Neuronal stem cell (in vitro differentiated cells): ENCODE data around the gene SRGAP3.
A peak's percentile ranks its signal among the peaks of the same experiment; 100 is the strongest.

ENCODE experiments used
- DNase-seq: peaks from one replicate; pipeline ENCODE4 v3.0.0-alpha.2; 2013; ENCODE audit warnings: low spot score
- H2AFZ ChIP-seq: one replicate; pipeline ENCODE4 v1.6.1; 2013; ENCODE audit warnings: mild to moderate bottlenecking, low read length, inconsistent platforms
- H2AK5ac ChIP-seq: 2 replicates; pipeline ENCODE4 v1.6.1; 2013; ENCODE audit warnings: low read depth, mild to moderate bottlenecking, inconsistent platforms, low read length, moderate library complexity, mixed read lengths
- H2BK120ac ChIP-seq: 2 replicates; pipeline ENCODE4 v1.6.1; 2013; ENCODE audit warnings: low read depth, mild to moderate bottlenecking, inconsistent platforms, low read length, moderate library complexity, mixed read lengths
- H2BK12ac ChIP-seq: one replicate; pipeline ENCODE4 v1.6.1; 2013; ENCODE audit warnings: low read length, inconsistent platforms
- H2BK15ac ChIP-seq: 2 replicates; pipeline ENCODE4 v1.6.1; 2013; ENCODE audit warnings: mild to moderate bottlenecking, low read length, inconsistent platforms, mixed read lengths
- H2BK5ac ChIP-seq: one replicate; pipeline ENCODE4 v1.6.1; 2013; ENCODE audit warnings: inconsistent platforms, mild to moderate bottlenecking, low read length, moderate library complexity
- H3K14ac ChIP-seq: one replicate; pipeline ENCODE4 v1.6.1; 2013; ENCODE audit warnings: low read length, inconsistent platforms
- H3K18ac ChIP-seq: 2 replicates; pipeline ENCODE4 v1.6.1; 2013; ENCODE audit warnings: low read length, inconsistent platforms
- H3K23ac ChIP-seq: 2 replicates; pipeline ENCODE4 v1.6.1; 2013; ENCODE audit warnings: low read depth, mild to moderate bottlenecking, mixed read lengths, low read length, inconsistent platforms; ENCODE audit not compliant: poor library complexity
- H3K27ac ChIP-seq: replicated peaks from 3 replicates; pipeline ENCODE4 v1.5.1; 2013; ENCODE audit warnings: low read length, inconsistent platforms
- H3K27me3 ChIP-seq, 3 experiments: 2 replicates each; pipeline ENCODE4 v1.6.1; 2013; ENCODE audit warnings: low read length in 3 of 3, mild to moderate bottlenecking in 2 of 3, inconsistent platforms in 1 of 3, low read depth in 1 of 3, mixed read lengths in 1 of 3, moderate library complexity in 1 of 3; ENCODE audit not compliant: control insufficient read depth in 3 of 3, insufficient read depth in 3 of 3
- H3K36me3 ChIP-seq, 2 donors: replicated peaks in 1 of 2; 2 replicates each; pipeline ENCODE4 v1.6.1; 2013; ENCODE audit warnings: low read length in 2 of 2; ENCODE audit not compliant: control insufficient read depth in 2 of 2, insufficient read depth in 2 of 2
- H3K4ac ChIP-seq: 2 replicates; pipeline ENCODE4 v1.6.1; 2013; ENCODE audit warnings: inconsistent platforms, mild to moderate bottlenecking, low read length, moderate library complexity
- H3K4me1 ChIP-seq, 2 donors: 1 replicate in 1 of 2; 2 replicates in 1 of 2; pipeline ENCODE4 v1.6.1; 2013; ENCODE audit warnings: low read length in 2 of 2, low read depth in 1 of 2; ENCODE audit not compliant: control insufficient read depth in 2 of 2, insufficient read depth in 1 of 2
- H3K4me2 ChIP-seq: one replicate; pipeline ENCODE4 v1.6.1; 2013; ENCODE audit warnings: mild to moderate bottlenecking, low read length, inconsistent platforms; ENCODE audit not compliant: insufficient read depth, poor library complexity, severe bottlenecking
- H3K4me3 ChIP-seq, 2 donors: 2 replicates each; pipeline ENCODE4 v1.5.1; 2013; ENCODE audit warnings: low read length in 2 of 2, mild to moderate bottlenecking in 2 of 2, inconsistent platforms in 1 of 2, moderate library complexity in 1 of 2
- H3K79me1 ChIP-seq: one replicate; pipeline ENCODE4 v1.6.1; 2013; ENCODE audit warnings: low read depth, mild to moderate bottlenecking, inconsistent platforms, low read length, moderate library complexity
- H3K9ac ChIP-seq: one replicate; pipeline ENCODE4 v1.6.1; 2013; ENCODE audit warnings: mild to moderate bottlenecking, low read depth, low read length, inconsistent platforms; ENCODE audit not compliant: poor library complexity
- H3K9me3 ChIP-seq, 2 donors: replicated peaks in 1 of 2; 2 replicates each; pipeline versions ENCODE3 to v1.6.1; 2013; ENCODE audit warnings: low read length in 2 of 2, mild to moderate bottlenecking in 2 of 2, inconsistent platforms in 1 of 2, low read depth in 1 of 2, mixed read lengths in 1 of 2, moderate library complexity in 1 of 2; ENCODE audit not compliant: control insufficient read depth in 2 of 2, insufficient read depth in 1 of 2
- H4K8ac ChIP-seq: one replicate; pipeline ENCODE4 v1.6.1; 2013; ENCODE audit warnings: low read depth, mild to moderate bottlenecking, inconsistent platforms, low read length, moderate library complexity
- H4K91ac ChIP-seq: one replicate; pipeline ENCODE4 v1.6.1; 2013; ENCODE audit warnings: low read length, low read depth, mild to moderate bottlenecking, inconsistent platforms; ENCODE audit not compliant: poor library complexity
- WGBS, 2 donors: extraction: QIAGEN DNeasy Blood & Tissue Kit; methylation state at CpG; one replicate each; pipeline ENCODE4 v1.1.7; 2013; ENCODE audit warnings: missing lambda C conversion rate in 2 of 2, mixed read lengths in 1 of 2; ENCODE audit not compliant: insufficient read length in 2 of 2, insufficient replicate concordance in 1 of 2; ENCODE audit errors: extremely low coverage in 2 of 2; 5-methylcytosine and 5-hydroxymethylcytosine counted together

Gene SRGAP3

DNA sequence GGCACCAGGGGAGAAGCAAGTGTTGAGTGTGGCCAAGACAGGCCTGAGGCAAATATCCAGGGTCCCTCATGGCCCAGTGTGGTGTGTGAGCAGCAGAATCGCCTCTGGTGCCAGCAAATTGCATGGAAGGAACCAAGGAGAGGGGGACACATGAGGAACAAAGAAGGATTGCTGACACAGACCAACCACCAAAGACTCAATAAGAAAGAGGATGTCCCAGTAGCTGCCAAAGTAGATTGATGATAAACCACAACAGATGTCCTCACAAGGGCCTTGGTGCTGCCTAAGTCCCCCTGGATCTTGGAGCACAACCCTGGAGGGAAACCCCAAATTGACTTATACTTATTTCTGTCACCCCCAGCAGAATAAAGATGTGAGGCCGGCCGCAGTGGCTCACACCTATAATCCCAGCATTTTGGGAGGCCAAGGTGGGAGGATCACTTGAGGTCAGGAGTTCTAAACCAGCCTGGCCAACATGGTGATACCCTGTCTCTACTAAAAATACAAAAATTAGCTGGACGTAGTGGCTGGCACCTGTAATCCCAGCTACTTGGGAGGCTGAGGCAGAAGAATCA, 10.6 kb downstream of the SRGAP3 start:
- Histone ChIP-seq H3K27me3 (no peaks in the 10 kb centered on the region), H4K8ac (no peak overlapping the region), H3K4me1 (peaks cover 0 to 3% of the 10 kb centered on the region in 2 donors), H2AK5ac (no peak overlapping the region), H4K91ac (no peak overlapping the region), H3K18ac (peak overlapping the region; percentile 7), H3K4ac (no peak overlapping the region), H3K9me3 (peaks cover 0 to 26% of the 10 kb centered on the region in 2 donors), H2AFZ (no peak overlapping the region), H3K23ac (no peak overlapping the region), H3K14ac (no peak overlapping the region), H3K27ac (no peak overlapping the region), H2BK120ac (no peak overlapping the region), H3K79me1 (peaks cover 2% of the 10 kb centered on the region), H2BK15ac (no peak overlapping the region), H2BK5ac (no peak overlapping the region), H2BK12ac (no peak overlapping the region), H3K36me3 (peaks cover 2 to 89% of the 10 kb centered on the region in 2 donors), H3K4me2 (no peak overlapping the region), H3K4me3 (no peak overlapping the region), H3K9ac (no peak overlapping the region)
- DNase-seq, result no peak
- WGBS, 2 donors, result no CpG with 5 or more reads among the region's 4 CpGs

- Histone ChIP-seq H3K36me3 (peaks cover 2 to 88% of the 10 kb centered on the region in 2 donors), H3K9ac (no peak overlapping the region), H4K8ac (no peak overlapping the region), H3K27ac (no peak overlapping the region), H3K23ac (no peak overlapping the region), H3K4ac (no peak overlapping the region), H2BK120ac (no peak overlapping the region), H2BK15ac (no peak overlapping the region), H2BK5ac (no peak overlapping the region), H2AFZ (no peak overlapping the region), H4K91ac (no peak overlapping the region), H3K4me3 (no peak overlapping the region), H3K4me2 (no peak overlapping the region), H2AK5ac (no peak overlapping the region), H3K14ac (no peak overlapping the region), H3K79me1 (peaks cover 2% of the 10 kb centered on the region), H3K4me1 (peaks cover 0 to 3% of the 10 kb centered on the region in 2 donors), H2BK12ac (no peak overlapping the region), H3K9me3 (peaks cover 0 to 26% of the 10 kb centered on the region in 2 donors), H3K18ac (no peak overlapping the region), H3K27me3 (no peaks in the 10 kb centered on the region)
- no peak for DNase-seq
- WGBS, 2 donors, result no CpG with 5 or more reads among the region's 5 CpGs
Measured at GRCh38 chr3:9238276-9238675, 11.2 kb downstream of the SRGAP3 start.

GRCh38 chr3:9233814-9234600, 15.4 kb downstream of the SRGAP3 start:
- WGBS, 2 donors, result no CpG with 5 or more reads among the region's 8 CpGs
- Histone ChIP-seq H3K9ac (no peak overlapping the region), H3K4me1 (peaks cover 14 to 23% of the 10 kb centered on the region in 2 donors), H2AFZ (no peak overlapping the region), H3K36me3 (peaks cover 2 to 54% of the 10 kb centered on the region in 2 donors), H3K4me3 (no peak overlapping the region), H2BK5ac (no peak overlapping the region), H4K91ac (no peak overlapping the region), H4K8ac (no peak overlapping the region), H3K14ac (no peak overlapping the region), H3K18ac (no peak overlapping the region), H3K27ac (no peak overlapping the region), H2AK5ac (no peak overlapping the region), H3K4ac (no peak overlapping the region), H3K27me3 (no peaks in the 10 kb centered on the region), H2BK15ac (no peak overlapping the region), H2BK120ac (no peak overlapping the region), H2BK12ac (no peak overlapping the region), H3K79me1 (peaks cover 6% of the 10 kb centered on the region), H3K23ac (no peak overlapping the region), H3K9me3 (peaks cover 0 to 18% of the 10 kb centered on the region in 2 donors), H3K4me2 (no peak overlapping the region)
- no peak for DNase-seq

GRCh38 chr3:9233101-9233500, 16.3 kb downstream of the SRGAP3 start:
- Histone ChIP-seq H3K9ac (no peak overlapping the region), H2BK120ac (no peak overlapping the region), H4K91ac (no peak overlapping the region), H3K27me3 (no peaks in the 10 kb centered on the region), H3K14ac (no peak overlapping the region), H2AFZ (no peak overlapping the region), H3K4ac (no peak overlapping the region), H3K4me3 (no peak overlapping the region), H3K4me1 (peaks cover 14 to 23% of the 10 kb centered on the region in 2 donors), H3K27ac (no peak overlapping the region), H3K9me3 (peaks cover 0 to 18% of the 10 kb centered on the region in 2 donors), H2BK15ac (no peak overlapping the region), H3K4me2 (no peak overlapping the region), H3K36me3 (peaks cover 2 to 52% of the 10 kb centered on the region in 2 donors), H3K23ac (no peak overlapping the region), H4K8ac (no peak overlapping the region), H2AK5ac (no peak overlapping the region), H2BK5ac (no peak overlapping the region), H3K79me1 (peaks cover 6% of the 10 kb centered on the region), H3K18ac (no peak overlapping the region), H2BK12ac (no peak overlapping the region)
- no peak for DNase-seq
- no CpG with 5 or more reads among the region's 4 CpGs for WGBS, 2 donors
